ENCODE results near the gene PRSS16.
"Not testable (repeated sequence)": the region's sequence is repeated elsewhere in the genome, so short reads cannot be mapped to it uniquely, and the experiment has no call there.

Gene PRSS16

DNA sequence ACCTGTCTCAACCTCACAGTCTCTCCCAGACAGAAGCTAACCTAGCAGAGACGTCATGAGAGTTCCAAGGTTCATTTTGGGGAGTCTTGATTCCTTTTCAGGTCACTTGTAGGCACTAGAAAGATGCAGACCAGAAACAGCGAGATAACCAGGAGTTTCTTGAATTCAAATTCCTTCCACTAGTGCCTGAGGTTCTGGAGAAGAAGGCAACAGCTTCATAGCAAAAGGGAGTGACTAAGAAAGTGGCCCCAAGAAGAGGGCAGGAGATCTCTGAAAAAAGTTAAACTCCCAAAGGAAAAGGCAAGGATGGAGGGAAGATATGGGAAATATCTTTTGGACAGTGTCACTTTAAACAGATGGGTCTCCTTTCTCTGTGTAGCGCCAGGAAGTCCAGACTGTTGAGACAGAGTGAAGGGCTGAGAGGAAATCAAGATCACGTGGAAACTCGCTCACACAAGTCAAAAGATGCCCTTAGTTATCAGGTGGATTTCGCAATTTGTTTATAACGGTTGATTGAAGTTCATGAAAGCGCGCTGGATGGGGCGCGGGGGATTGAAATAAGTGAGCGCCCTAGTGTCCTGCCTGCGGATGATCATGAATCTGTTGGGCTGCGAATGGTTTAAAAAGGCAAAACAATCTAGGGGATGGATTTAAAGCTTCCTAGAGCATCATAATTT, 4.8 kb upstream of the PRSS16 start:
- DNase-seq = no peak

- DNase-seq = no peak
These were observed 1.3 kb downstream of the PRSS16 start for GRCh38 chr6:27248783-27249182.

GRCh38 chr6:27250277-27251111, 3.0 kb downstream of the PRSS16 start:
- peak in 1 of 6 experiments; percentile 31 for DNase-seq

DNA sequence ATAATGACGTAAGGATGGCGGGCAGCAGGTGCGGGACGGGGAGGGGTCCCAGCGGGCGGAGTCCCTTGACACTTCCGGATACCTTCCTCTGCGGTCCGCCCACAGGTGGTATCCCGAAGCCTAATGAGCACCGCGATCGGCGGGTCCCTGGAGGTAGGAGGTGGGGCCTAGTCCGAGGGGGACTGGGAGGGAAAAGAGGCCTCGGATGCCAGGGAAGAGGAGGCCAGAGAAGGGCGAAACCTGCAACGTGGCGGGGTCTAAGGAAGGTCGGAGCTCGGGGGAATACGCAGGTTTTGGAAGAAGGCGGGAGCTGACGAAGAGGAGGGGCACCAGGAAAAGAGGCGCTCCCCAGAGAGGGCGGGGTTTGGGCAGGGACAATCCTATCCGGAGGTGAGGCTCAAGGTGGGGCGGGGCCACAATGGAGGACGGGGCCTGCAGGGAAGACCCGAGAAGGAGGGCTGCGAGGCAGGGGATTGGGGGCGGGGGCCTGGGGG, 3.7 kb downstream of the PRSS16 start:
- DNase-seq = peak in 4 of 6 experiments; percentile 16 to 33 (median 20)

- peak in 3 of 6 experiments; percentile 27 to 33 (median 31) for DNase-seq
These were observed 4.2 kb downstream of the PRSS16 start for GRCh38 chr6:27251606-27252251.

- no peak for DNase-seq
These were observed 7.1 kb downstream of the PRSS16 start for GRCh38 chr6:27254566-27254965.

GRCh38 chr6:27255866-27256265, 8.4 kb downstream of the PRSS16 start:
- DNase-seq = no peak

DNA sequence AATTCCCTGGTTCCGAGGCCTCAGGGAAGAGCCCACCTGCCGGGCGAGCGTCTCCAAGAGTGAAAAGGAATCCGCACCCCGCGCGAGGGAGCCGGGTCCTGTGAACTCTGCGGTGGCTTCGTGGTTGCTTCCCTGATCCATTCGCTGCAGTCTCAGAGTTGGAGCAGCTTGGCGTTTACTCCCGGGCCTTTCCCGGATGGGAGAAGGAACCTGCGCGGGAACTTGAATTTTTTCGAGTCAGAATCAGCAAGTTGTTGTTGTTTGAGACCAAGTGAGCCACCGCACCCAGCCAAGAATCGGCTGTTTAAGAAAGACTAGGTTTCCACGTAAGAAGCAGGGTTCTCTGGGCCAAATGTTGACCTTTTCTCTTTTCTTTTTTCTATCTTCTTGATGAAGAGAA, 12.9 kb downstream of the PRSS16 start:
- DNase-seq = no peak

GRCh38 chr6:27260836-27261375, 13.4 kb downstream of the PRSS16 start:
- no peak for DNase-seq

DNA sequence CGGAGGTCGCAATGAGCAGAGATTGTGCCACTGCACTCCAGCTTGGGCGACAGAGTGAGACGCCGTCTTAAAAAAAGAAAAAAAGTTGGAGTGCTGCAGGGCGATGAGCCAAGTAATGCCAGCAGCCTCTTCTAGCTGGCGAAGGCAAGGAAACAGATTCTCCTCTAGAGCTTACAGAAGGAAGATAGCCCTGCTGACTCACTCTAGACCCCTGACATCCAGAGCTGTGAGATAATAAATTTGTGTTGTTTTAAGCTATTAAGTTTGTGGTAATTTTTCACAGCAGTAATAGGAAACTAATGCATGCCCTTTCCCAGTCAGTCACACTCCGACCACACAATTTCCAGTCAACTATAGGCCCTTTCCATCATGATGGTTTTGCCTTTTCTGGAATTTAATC, 16.4 kb downstream of the PRSS16 start:
- DNase-seq = no peak

GRCh38 chr6:27267003-27267402, 19.5 kb downstream of the PRSS16 start:
- not testable (repeated sequence) for DNase-seq

DNA sequence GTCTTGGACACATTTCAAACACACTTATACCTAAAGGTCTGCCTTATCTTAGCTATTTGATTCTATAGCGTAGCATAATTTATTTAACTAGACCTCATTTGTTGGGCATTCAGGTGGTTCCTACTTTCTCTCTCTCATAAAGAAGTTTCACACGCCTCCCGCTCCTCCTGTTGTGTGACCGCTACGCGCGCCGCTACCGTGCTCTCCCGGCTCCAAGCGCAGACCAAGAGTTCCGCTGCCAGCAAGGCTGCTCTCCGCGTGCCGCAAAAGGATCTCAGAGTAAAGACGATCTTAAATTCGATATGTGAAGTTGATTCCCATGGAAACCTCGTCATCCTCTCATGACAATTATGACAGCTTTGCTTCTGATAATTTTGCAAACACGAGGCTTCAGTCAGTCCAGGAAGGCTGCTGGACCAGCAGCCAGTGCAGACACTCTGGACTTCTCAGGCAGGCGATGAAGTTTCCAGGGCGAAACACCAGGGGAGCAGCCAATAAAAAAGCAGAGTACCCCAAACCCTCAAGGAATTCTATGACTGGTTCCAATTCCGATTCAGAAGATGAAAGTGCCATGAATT, 20.4 kb downstream of the PRSS16 start:
- no peak for DNase-seq

DNA sequence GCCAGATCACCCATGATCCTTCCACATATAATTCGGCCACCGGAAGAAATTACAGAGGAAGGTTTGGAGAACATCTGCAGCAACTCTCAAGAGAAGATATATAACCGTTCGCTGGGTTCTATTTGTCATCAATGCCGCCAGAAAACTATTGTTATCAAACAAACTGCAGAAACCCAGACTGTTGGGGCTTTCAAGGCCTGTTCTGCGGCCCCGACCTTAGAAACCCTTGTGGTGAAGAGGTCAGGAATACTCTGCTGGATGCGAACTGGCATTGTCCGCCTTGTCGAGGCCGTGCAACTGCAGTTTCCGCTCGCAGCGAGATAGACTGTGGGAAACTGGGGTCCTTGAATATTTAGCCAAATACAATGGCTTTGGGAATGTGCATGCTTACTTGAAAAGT, 21.3 kb downstream of the PRSS16 start:
- no peak for DNase-seq

DNA sequence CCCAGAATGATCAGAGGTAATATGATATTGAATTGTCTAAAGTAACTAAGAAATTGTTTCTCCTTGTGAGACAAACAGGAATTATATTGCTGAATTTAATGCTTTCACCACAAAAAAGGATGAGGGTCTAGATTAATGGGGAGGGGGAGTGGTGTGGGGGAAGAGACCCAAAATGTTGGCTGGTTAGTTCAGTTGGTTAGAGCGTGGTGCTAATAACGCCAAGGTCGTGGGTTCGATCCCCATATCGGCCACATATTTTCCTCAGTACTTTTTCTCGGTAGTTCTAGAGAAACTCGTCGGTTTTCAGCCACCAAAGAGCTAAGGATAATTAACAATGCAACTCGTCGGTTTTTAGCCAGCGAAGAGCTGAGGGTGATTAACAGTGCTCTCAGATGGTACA, 26.3 kb downstream of the PRSS16 start:
- DNase-seq = no peak

DNA sequence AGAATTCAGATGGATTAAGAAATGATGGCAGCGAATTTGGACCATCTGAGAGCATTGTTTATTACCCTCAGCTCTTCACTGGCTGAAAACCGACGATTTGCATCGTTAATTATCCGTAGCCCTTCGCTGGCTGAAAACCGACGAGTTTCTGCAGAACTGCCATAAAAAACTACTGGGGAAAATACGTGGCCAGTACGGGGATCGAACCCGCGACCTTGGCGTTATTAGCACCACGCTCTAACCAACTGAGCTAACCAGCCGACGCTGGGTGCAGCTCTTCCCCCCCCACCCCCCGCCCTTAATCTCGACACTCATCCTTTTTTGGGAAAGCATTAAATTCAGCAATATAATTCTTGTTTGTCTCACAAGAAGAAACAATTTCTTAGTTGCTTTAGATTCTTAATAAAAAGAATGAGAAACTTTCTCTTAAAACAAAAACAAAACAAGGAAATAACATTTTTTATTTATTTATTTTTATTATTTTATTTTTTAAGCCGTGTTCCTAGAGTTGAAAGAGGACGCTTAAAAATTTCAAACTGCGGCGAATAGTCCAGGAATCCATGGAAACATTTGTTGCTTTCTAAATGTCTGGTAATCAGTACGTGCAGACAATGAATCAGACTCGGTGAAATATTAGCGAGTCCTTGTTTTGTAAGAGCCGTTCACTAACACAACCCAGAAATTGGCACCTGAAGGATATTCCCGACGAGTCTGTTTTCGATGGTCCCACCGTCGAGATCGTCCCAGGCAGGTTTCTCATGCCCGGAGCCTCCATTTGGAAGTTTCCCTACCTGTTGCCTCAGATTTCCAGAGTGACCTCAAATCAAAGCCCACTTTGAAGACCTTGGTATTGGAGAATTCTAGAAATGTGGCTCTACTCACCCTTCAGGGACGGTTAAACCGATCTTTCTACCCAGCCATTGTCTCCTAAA, 27.8 kb downstream of the PRSS16 start:
- no peak for DNase-seq

DNA sequence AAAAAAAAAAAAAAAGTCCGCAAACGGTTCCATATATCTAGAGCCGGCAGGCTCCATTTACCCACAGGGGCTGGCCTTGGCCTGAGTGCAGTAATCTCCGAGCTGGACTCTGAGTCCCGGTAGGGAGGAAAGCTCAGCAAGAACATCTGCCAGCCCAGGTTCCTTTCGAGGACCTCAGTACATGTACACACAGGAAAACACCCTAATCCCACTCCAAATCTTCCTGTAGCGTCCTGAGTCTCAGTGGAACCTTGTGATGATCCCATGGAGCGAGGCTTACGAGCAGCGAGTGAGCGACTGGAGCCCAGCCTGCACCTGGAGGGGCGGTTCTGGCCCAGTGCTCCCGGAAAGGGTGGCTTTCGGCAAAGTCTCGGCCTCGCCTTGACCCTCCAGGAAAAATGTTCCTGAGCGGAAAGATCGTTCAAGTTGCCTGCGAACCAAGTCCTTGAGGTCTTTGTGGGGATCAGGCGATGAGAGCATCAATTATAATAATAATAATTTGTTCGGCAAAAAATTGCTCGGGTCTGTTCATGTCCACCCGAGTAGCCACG, 32.1 kb downstream of the PRSS16 start:
- peak in 1 of 6 experiments; percentile 31 for DNase-seq

DNA sequence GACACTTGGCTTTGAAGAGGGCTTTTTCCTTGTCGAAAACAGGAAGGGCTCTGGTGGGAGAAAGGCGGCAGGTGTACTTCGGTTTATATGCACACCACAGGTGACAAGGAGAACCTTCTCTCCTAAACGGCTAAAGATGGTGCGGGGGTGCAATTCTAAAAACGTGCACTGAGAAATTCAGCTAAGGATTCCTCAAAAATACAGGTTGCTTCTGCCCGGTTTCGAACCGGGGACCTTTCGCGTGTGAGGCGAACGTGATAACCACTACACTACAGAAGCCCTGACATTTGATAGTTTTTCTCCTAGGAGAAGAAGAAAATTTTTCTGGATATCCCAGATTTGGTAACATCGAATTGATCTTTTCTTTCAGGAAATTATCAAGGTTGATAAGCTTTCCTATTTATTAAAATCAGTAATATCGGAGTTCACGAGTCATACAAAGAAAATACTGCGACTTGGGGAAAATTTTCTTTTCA, 32.6 kb downstream of the PRSS16 start:
- DNase-seq = peak in 1 of 6 experiments; percentile 31

- DNase-seq = no peak
These were observed 33.1 kb downstream of the PRSS16 start for GRCh38 chr6:27280540-27281000.

- no peak for DNase-seq
These were observed 33.6 kb downstream of the PRSS16 start for GRCh38 chr6:27281105-27281539.

DNA sequence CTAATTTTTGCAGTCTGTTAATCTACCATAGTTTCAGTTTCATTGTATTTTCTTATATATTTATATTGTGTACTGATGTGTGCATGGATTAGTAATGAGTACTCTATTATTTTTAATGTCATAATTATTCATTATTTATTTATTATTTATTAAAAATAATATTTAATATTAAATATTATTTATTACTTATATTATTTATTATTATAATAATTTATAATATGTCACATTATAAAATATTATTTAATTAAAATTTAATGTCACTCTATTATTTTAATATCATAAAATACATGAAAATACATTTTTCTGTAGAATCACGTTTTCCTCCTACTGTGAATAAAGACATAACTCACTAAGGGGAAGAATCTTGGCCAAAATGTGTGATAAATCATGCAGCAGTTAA, 34.1 kb downstream of the PRSS16 start:
- DNase-seq = no peak

- DNase-seq = peak in 2 of 6 experiments; percentile 31 to 54
These were observed 35.8 kb downstream of the PRSS16 start for GRCh38 chr6:27283279-27283678.

Measured in stimulated activated naive CD4-positive, alpha-beta T cell (primary cell).